ENCODE data around the gene SLC52A3. TPM values are rescaled to one million over a fixed set of nuclear protein-coding genes. Genes with fewer than 3 reads are reported as not detected.
A peak's percentile ranks its signal among the peaks of the same experiment; 100 is the strongest.

The SLC52A3 gene
- total and polyA plus RNA-seq, 2 of the 13 experiments (the other 11 are each of a cell fraction or from before 2014, with no cell fraction given): 0.03 TPM; not detected in 1

DNA sequence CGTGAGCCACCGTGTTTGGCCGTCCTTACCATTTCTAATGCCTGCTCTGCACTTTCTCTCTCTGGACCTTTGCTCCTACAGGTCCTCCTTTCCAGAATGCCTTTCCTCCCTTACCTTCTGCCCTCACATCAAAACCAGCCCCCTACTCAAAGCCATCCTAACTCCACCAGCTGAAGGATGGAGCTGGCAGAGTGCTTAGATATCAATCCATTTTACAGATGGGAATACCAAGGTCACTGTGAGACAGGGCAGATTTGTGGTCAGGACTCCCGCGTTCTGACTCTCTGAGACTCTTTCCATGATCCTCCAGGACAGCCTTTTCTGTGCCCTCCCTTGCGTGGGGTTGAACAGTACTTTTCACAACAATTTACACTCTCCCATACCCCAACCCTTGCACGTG is 51.0 kb downstream of the SLC52A3 start:
- TF ChIP-seq ZNF124 (CRISPR knock-in tag; IDR thresholded peaks at IDR 0.05) (no peak), ZNF629 (CRISPR knock-in tag; conservative IDR thresholded peaks at IDR 0.05) (peak; percentile 74)
- 15% methylated on average over 7 of the region's 7 CpGs for WGBS (ENCODE audit: low lambda C conversion rate)
- FAIRE-seq (no peak), ATAC-seq (no peak), DNase-seq (ENCODE audit: low spot score) (no peak)
- Histone ChIP-seq H3K36me3 (replicated peaks in 1 of 2; ENCODE audit: control insufficient read depth in 1 of 2, insufficient read depth in 2 of 2, low read length in 2 of 2) (no peaks in the 10 kb centered on the region), H3K27ac (ENCODE audit: extremely low read length, insufficient read depth, low read length) (no peak overlapping the region), H2AFZ (ENCODE audit: low read length) (no peak overlapping the region), H3K79me2 (ENCODE audit: insufficient read depth, low read length) (no peaks in the 10 kb centered on the region), H3K4me3 (replicated peaks in 1 of 3; ENCODE audit: insufficient read depth in 1 of 3, low read depth in 2 of 3, low read length in 3 of 3) (no peak overlapping the region), H3K9me3 (ENCODE audit: low read length) (no peaks in the 10 kb centered on the region), H3K4me2 (ENCODE audit: low read depth, low read length) (no peak overlapping the region), H3K9ac (ENCODE audit: insufficient read depth, low read depth, low read length) (no peak overlapping the region), H4K20me1 (ENCODE audit: insufficient read depth, low read length) (no peaks in the 10 kb centered on the region; the same call in 1 of the 2 replicates), H3K27me3 (ENCODE audit: control insufficient read depth in 1 of 2, insufficient read depth in 2 of 2, low read length in 2 of 2) (peaks cover 7 to 36% of the 10 kb centered on the region in 2 experiments; a peak in 3 of 5 replicates), H3K4me1 (ENCODE audit: insufficient read depth, low read length) (no peaks in the 10 kb centered on the region)
- no TSS peak for BruUV-seq (replicated peaks)
- intact Hi-C loops (cut with micrococcal nuclease; ENCODE audit: unreplicated experiment): no loop called here
- POLR2A ChIA-PET: no interaction called here
- CTCF ChIA-PET (ENCODE audit: low intra/inter-chr PET ratio, low total read pairs): no interaction called here
- in situ Hi-C loops (cut with HindIII; ENCODE audit: extremely low pct_ligation_motif_present, low pct_unique_long_range_greater_than_20kb): no loop called here

DNA sequence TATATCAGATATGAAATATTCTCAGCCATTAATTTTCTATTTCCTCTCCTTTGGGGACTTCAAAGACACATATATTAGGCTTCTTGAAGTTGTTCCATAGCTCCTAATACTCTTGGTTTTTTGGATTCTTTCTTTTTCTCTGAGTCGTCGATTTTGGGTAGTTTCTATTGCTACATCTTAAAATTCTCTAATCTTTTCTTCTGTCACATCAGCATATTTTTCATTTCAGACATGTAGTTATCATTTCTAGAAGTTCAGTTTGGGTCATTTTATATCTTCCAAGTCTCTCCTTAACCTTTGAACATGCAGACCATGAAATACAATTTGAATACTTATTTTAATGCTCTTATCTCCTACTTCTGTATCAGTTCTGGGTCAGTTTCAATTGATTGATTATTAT is 53.8 kb downstream of the SLC52A3 start:
- no peak overlapping the region for H3K9ac ChIP-seq (ENCODE audit: insufficient read depth, low read depth, low read length)
- CTCF ChIA-PET (ENCODE audit: low intra/inter-chr PET ratio, low total read pairs): no interaction called here

More for the DNA sequence above, 53.8 kb downstream of the SLC52A3 start:
- Histone ChIP-seq H3K79me2 (ENCODE audit: insufficient read depth, low read length) (no peaks in the 10 kb centered on the region), H3K4me1 (ENCODE audit: insufficient read depth, low read length) (no peaks in the 10 kb centered on the region), H3K4me3 (replicated peaks in 1 of 3; ENCODE audit: insufficient read depth in 1 of 3, low read depth in 2 of 3, low read length in 3 of 3) (no peak overlapping the region), H3K9me3 (ENCODE audit: low read length) (no peaks in the 10 kb centered on the region), H3K4me2 (ENCODE audit: low read depth, low read length) (no peak overlapping the region), H4K20me1 (ENCODE audit: insufficient read depth, low read length) (no peaks in the 10 kb centered on the region; the same call in 1 of the 2 replicates), H3K27me3 (ENCODE audit: control insufficient read depth in 1 of 2, insufficient read depth in 2 of 2, low read length in 2 of 2) (peaks cover 1 to 9% of the 10 kb centered on the region in 2 experiments; a peak in 3 of 5 replicates), H3K27ac (ENCODE audit: extremely low read length, insufficient read depth, low read length) (no peak overlapping the region), H2AFZ (ENCODE audit: low read length) (no peak overlapping the region), H3K36me3 (replicated peaks in 1 of 2; ENCODE audit: control insufficient read depth in 1 of 2, insufficient read depth in 2 of 2, low read length in 2 of 2) (no peaks in the 10 kb centered on the region)
- POLR2A ChIA-PET: no interaction called here
- in situ Hi-C loops (cut with HindIII; ENCODE audit: extremely low pct_ligation_motif_present, low pct_unique_long_range_greater_than_20kb) (no loop called here), intact Hi-C loops (cut with micrococcal nuclease; ENCODE audit: unreplicated experiment) (no loop called here)
- TF ChIP-seq MIER3 (CRISPR knock-in tag; IDR thresholded peaks at IDR 0.05; ENCODE audit: borderline replicate concordance): no peak
- no peak for TF ChIP-seq KDM6A (CRISPR knock-in tag; IDR thresholded peaks at IDR 0.05; ENCODE audit: low read depth)
- TF ChIP-seq HNF4G (IDR thresholded peaks at IDR 0.05; ENCODE audit: borderline replicate concordance, low read depth, low read length): no peak
- TF ChIP-seq HNF4G (CRISPR knock-in tag; IDR thresholded peaks at IDR 0.05; ENCODE audit: borderline replicate concordance, low read depth): no peak
- TF ChIP-seq MAFK (conservative IDR thresholded peaks at IDR 0.05 in 1 of 2, IDR thresholded peaks at IDR 0.05 in 1 of 2; ENCODE audit: low read length in 2 of 2): peak; percentile 90
- no peak for TF ChIP-seq CEBPB (IDR thresholded peaks at IDR 0.05; ENCODE audit: borderline replicate concordance, low read depth, low read length)
- TF ChIP-seq MAFF (IDR thresholded peaks at IDR 0.05; ENCODE audit: low read depth, low read length): peak; percentile 89
- DNase-seq (ENCODE audit: low spot score) (no peak), FAIRE-seq (peak; percentile 23), ATAC-seq (no peak)
- WGBS (ENCODE audit: low lambda C conversion rate): 2% methylated on average over 2 of the region's 2 CpGs
- BruUV-seq (replicated peaks): no TSS peak
